Loucy (cell line): ENCODE data around the gene CDK6.

Experiments
- H2AFZ ChIP-seq: fragments of 200-600 bp; sonication (generic); 2 replicates; pipeline ENCODE4 v1.6.0; 2016; ENCODE audit warnings: antibody characterized with exemption, mild to moderate bottlenecking, low read length, moderate library complexity
- H3F3A ChIP-seq: fragments of 200-600 bp; 2 replicates; pipeline ENCODE4 v1.6.0; 2016; ENCODE audit warnings: antibody characterized with exemption, low read depth, mild to moderate bottlenecking
- H3K27me3 ChIP-seq: fragments of 200-600 bp; sonication (generic); 2 replicates; pipeline ENCODE4 v1.6.1; 2014; ENCODE audit warnings: low read length, mild to moderate bottlenecking; ENCODE audit not compliant: insufficient read depth, poor library complexity, severe bottlenecking
- H3K36me3 ChIP-seq: fragments of 200-600 bp; sonication (generic); 2 replicates; pipeline ENCODE4 v1.6.1; 2016; ENCODE audit warnings: low read length; ENCODE audit not compliant: insufficient read depth
- H3K4me1 ChIP-seq: fragments of 200-600 bp; sonication (generic); 2 replicates; pipeline ENCODE4 v1.5.1; 2014; ENCODE audit warnings: low read length, mild to moderate bottlenecking; ENCODE audit not compliant: insufficient read depth, poor library complexity, severe bottlenecking
- H3K4me2 ChIP-seq: fragments of 200-600 bp; sonication (generic); 2 replicates; pipeline ENCODE4 v1.6.0; 2014; ENCODE audit warnings: antibody characterized with exemption, low read length, low read depth, mild to moderate bottlenecking; ENCODE audit not compliant: poor library complexity, severe bottlenecking
- H3K4me3 ChIP-seq: fragments of 200-600 bp; sonication (generic); 2 replicates; pipeline ENCODE4 v1.5.1; 2014; ENCODE audit warnings: low read length, mild to moderate bottlenecking, mixed read lengths; ENCODE audit not compliant: poor library complexity, severe bottlenecking
- H3K79me2 ChIP-seq: fragments of 200-600 bp; sonication (generic); 2 replicates; pipeline ENCODE4 v1.6.1; 2014; ENCODE audit warnings: low read length; ENCODE audit not compliant: insufficient read depth
- H3K9ac ChIP-seq: fragments of 200-600 bp; sonication (generic); 2 replicates; pipeline ENCODE4 v1.6.0; 2014; ENCODE audit warnings: mild to moderate bottlenecking, low read depth, low read length, moderate library complexity; ENCODE audit not compliant: poor library complexity, severe bottlenecking
- H3K9me2 ChIP-seq: fragments of 200-600 bp; sonication (generic); replicated peaks from 2 replicates; pipeline ENCODE4 v1.6.1; 2016; ENCODE audit warnings: low read depth, low read length, mixed read lengths
- H3K9me3 ChIP-seq: fragments of 200-600 bp; sonication (generic); 2 replicates; pipeline ENCODE4 v1.6.1; 2014; ENCODE audit warnings: mild to moderate bottlenecking, antibody characterized with exemption, low read length, low read depth; ENCODE audit not compliant: insufficient read depth
- H4K20me1 ChIP-seq: fragments of 200-600 bp; sonication (generic); 2 replicates; pipeline ENCODE4 v1.6.0; 2014; ENCODE audit warnings: antibody characterized with exemption, low read length, mild to moderate bottlenecking; ENCODE audit not compliant: insufficient read depth, poor library complexity, severe bottlenecking
- EZH2phosphoT487 ChIP-seq: fragments of 200-600 bp; IDR thresholded peaks from 2 replicates; pipeline ENCODE4 v1.6.1; 2018; ENCODE audit warnings: antibody characterized with exemption, mild to moderate bottlenecking, moderate library complexity, borderline replicate concordance
- TF ChIP-seq, protein P1 (sequence below): fragments of 200-600 bp; sonication (generic); conservative IDR thresholded peaks from 2 replicates; pipeline ENCODE4 v1.5.1; 2014; ENCODE audit warnings: mild to moderate bottlenecking, antibody characterized with exemption, low read length

CDK6 gene

DNA sequence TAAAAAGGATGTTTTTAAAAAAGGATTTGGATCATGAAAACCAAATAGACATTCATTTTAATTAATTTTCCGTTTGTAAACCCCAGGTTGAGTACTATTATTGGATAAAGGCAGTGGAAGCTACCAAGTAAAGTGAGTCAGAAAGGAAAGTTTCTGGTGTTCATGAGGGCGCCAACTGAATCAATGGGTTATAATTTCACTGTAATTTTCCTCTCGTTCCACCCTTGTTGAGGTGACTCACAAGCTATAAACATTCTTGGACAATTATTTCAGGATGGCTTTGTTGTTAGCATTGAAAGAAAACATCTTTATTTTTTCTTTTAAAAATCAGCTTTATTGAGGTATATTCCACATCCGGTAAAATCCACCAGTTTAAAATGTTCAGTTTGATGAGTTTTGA lies 241.1 kb downstream of the CDK6 start:
- no peaks in the 10 kb centered on the region for H4K20me1 ChIP-seq
- H3K4me3 ChIP-seq = no peak overlapping the region
- H2AFZ ChIP-seq = no peak overlapping the region
- no peaks in the 10 kb centered on the region for H3K9me2 ChIP-seq
- H3F3A ChIP-seq = no peaks in the 10 kb centered on the region
- no peaks in the 10 kb centered on the region for H3K27me3 ChIP-seq
- H3K9me3 ChIP-seq = no peaks in the 10 kb centered on the region
- TF ChIP-seq, protein P1, sequence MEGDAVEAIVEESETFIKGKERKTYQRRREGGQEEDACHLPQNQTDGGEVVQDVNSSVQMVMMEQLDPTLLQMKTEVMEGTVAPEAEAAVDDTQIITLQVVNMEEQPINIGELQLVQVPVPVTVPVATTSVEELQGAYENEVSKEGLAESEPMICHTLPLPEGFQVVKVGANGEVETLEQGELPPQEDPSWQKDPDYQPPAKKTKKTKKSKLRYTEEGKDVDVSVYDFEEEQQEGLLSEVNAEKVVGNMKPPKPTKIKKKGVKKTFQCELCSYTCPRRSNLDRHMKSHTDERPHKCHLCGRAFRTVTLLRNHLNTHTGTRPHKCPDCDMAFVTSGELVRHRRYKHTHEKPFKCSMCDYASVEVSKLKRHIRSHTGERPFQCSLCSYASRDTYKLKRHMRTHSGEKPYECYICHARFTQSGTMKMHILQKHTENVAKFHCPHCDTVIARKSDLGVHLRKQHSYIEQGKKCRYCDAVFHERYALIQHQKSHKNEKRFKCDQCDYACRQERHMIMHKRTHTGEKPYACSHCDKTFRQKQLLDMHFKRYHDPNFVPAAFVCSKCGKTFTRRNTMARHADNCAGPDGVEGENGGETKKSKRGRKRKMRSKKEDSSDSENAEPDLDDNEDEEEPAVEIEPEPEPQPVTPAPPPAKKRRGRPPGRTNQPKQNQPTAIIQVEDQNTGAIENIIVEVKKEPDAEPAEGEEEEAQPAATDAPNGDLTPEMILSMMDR = no peak
- no peak for TF ChIP-seq EZH2phosphoT487
- H3K36me3 ChIP-seq = no peaks in the 10 kb centered on the region
- H3K4me2 ChIP-seq = no peak overlapping the region
- H3K4me1 ChIP-seq = no peaks in the 10 kb centered on the region
- no peaks in the 10 kb centered on the region for H3K79me2 ChIP-seq
- no peak overlapping the region for H3K9ac ChIP-seq

DNA sequence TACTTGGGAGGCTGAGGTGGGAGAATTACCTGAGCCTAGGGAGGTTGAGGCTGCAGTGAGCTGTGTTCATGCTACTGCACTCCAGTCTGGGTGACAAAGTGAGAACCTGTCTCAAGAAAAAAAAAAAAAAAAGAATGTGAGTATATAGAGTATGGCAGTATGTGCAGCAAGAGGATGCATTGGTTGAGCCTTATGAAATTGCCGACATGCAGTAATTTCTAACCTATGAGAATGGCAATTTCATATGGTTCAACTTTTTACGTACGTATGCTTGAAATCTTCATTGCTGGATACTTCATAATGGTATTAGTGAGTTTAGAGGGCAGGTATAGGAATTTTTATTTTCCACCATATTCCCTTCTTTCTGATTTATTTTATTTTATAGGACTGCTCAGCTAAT lies 241.6 kb downstream of the CDK6 start:
- H3K36me3 ChIP-seq = no peaks in the 10 kb centered on the region
- TF ChIP-seq EZH2phosphoT487 = no peak
- TF ChIP-seq, protein P1 = no peak
- H3F3A ChIP-seq = no peaks in the 10 kb centered on the region
- H3K9ac ChIP-seq = no peak overlapping the region
- peaks cover under 1% of the 10 kb centered on the region for H4K20me1 ChIP-seq
- no peak overlapping the region for H3K4me3 ChIP-seq
- H2AFZ ChIP-seq = no peak overlapping the region
- H3K4me2 ChIP-seq = no peak overlapping the region
- H3K79me2 ChIP-seq = peaks cover 3% of the 10 kb centered on the region
- no peaks in the 10 kb centered on the region for H3K27me3 ChIP-seq
- no peaks in the 10 kb centered on the region for H3K4me1 ChIP-seq
- H3K9me2 ChIP-seq = no peaks in the 10 kb centered on the region
- H3K9me3 ChIP-seq = no peaks in the 10 kb centered on the region

DNA sequence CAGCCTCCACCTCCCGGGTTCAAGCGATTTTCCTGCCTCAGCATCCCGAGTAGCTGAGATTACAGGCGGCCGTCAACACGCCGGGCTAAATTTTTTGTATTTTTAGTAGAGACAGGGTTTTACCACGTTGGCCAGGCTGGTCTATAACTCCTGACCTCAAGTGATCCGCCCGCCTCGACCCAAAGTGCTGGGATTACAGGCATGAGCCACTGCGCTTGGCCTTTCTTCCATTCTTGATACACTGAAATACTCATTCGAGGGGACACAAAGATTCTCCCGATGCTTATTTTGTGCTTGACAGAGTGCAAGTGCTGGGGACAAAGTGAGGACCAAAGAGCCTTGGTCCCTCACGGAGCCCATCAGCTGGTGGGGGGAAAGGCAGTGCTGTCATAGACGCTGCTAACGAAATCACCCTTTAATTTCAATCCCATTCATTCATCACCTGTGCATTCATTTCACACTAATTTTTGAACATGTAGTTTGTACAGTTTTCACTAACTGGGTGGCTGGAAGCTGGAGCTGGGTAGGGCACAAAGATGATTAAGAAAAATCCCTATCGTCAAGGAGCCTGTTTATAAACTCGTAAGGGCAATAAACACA lies 245.6 kb downstream of the CDK6 start:
- H2AFZ ChIP-seq = no peak overlapping the region
- H3K4me3 ChIP-seq = peak overlapping the region; percentile 97
- peak overlapping the region; percentile 92 for H3K9ac ChIP-seq
- H3K4me2 ChIP-seq = peak overlapping the region; percentile 60
- TF ChIP-seq EZH2phosphoT487 = no peak
- TF ChIP-seq, protein P1 = no peak
- no peaks in the 10 kb centered on the region for H3K27me3 ChIP-seq
- no peaks in the 10 kb centered on the region for H3K36me3 ChIP-seq
- no peaks in the 10 kb centered on the region for H3K9me2 ChIP-seq
- H3K9me3 ChIP-seq = no peaks in the 10 kb centered on the region
- peaks cover 40% of the 10 kb centered on the region for H4K20me1 ChIP-seq
- H3K4me1 ChIP-seq = peaks cover 37% of the 10 kb centered on the region
- no peaks in the 10 kb centered on the region for H3F3A ChIP-seq
- H3K79me2 ChIP-seq = peaks cover 43% of the 10 kb centered on the region
